Kidney (tissue), 14 donors: Measurements from ENCODE around the gene PABPC1L. TPM values are rescaled to one million over a fixed set of nuclear protein-coding genes. Genes with fewer than 3 reads are reported as not detected.

ENCODE experiments used
- DNase-seq, 5 donors: peaks; one replicate each; pipeline ENCODE4 v3.0.0-alpha.2; 2013 to 2020
- FAIRE-seq: peaks from 2 replicates; lab custom pipeline; 2012; peaks lifted over from hg19 to GRCh38; lab: Jason Lieb, UNC
- H3K27ac ChIP-seq, 2 donors: one replicate each; pipeline ENCODE4 v1.7.0; 2013; ENCODE audit warnings: low read depth in 2 of 2, low read length in 2 of 2, inconsistent platforms in 1 of 2
- H3K27me3 ChIP-seq: one replicate; pipeline ENCODE4 v1.7.1; 2013; ENCODE audit warnings: low read length, inconsistent platforms; ENCODE audit not compliant: control insufficient read depth, insufficient read depth
- H3K36me3 ChIP-seq, 3 donors: one replicate each; pipeline versions ENCODE4 v1.7.0 to v1.7.1; 2013; ENCODE audit warnings: low read length in 3 of 3, control low read depth in 1 of 3, inconsistent platforms in 1 of 3; ENCODE audit not compliant: insufficient read depth in 3 of 3, control insufficient read depth in 2 of 3
- H3K4me1 ChIP-seq, 3 donors: one replicate each; pipeline versions ENCODE4 v1.7.0 to v1.7.1; 2013; ENCODE audit warnings: low read length in 3 of 3, inconsistent platforms in 1 of 3, low read depth in 1 of 3; ENCODE audit not compliant: control insufficient read depth in 2 of 3, insufficient read depth in 2 of 3
- H3K4me3 ChIP-seq, 3 donors: one replicate each; pipeline versions ENCODE4 v1.7.0 to v1.8.1; 2013; ENCODE audit warnings: low read length in 3 of 3, control low read depth in 1 of 3, inconsistent platforms in 1 of 3
- H3K9ac ChIP-seq, 3 donors: one replicate each; pipeline versions ENCODE4 v1.7.0 to v1.7.1; 2013; ENCODE audit warnings: low read length in 3 of 3, control low read depth in 1 of 3, inconsistent platforms in 1 of 3
- H3K9me3 ChIP-seq, 3 donors: one replicate each; pipeline versions ENCODE4 v1.7.0 to v1.7.1; 2013; ENCODE audit warnings: low read length in 3 of 3, control low read depth in 1 of 3, inconsistent platforms in 1 of 3; ENCODE audit not compliant: control insufficient read depth in 2 of 3, insufficient read depth in 1 of 3
- CTCF ChIP-seq: IDR thresholded peaks from 3 replicates; pipeline ENCODE4 v1.5.1; 2012; ENCODE audit warnings: mild to moderate bottlenecking, moderate library complexity, borderline replicate concordance; ENCODE audit not compliant: insufficient read depth; ENCODE audit errors: extremely low read depth
- intact Hi-C: fragments of 100-400 bp; cut with DNase I; formaldehyde crosslinking; loops from one replicate; pipeline ENCODE4 v1.11.1; 2022
- polyA plus RNA-seq: library from polyadenylated mRNA; stranded (reverse); fragments of 350-450 nt; fragmentation: Illumina TruSeq; extraction: RNeasy Lipid Tissue Mini Kit (QIAGEN cat#74804); gene quantifications from one replicate; pipeline ENCODE4 v1.2.3, GENCODE V29; 2014; ENCODE audit warnings: low read depth, low replicate concordance; ENCODE audit not compliant: insufficient read depth
- total RNA-seq: library from RNA; stranded (reverse); fragmentation: NEBNext Ultra II Directional; extraction: Animal tissue kit (Norgen Biotek cat#: 25700); gene quantifications from one replicate; pipeline ENCODE4 v1.2.1, GENCODE V29; 2021
- donor health status: control.
- donor health status: control.
- donor health status: control.
- donor health status: control.
- donor health status: control.
- donor health status: DM: yes; HTN: yes; CAD: no.
- donor health status: Normal renal cell carcinoma (clear cell type).

The PABPC1L gene
- total and polyA plus RNA-seq, 2 donors from 2014 or later, result 24.4 to 48.6 TPM

GRCh38 chr20:44888226-44889103 lies 21.4 kb upstream of the PABPC1L start:
- peak in 1 of 5 donors; percentile 29 for DNase-seq
- Histone ChIP-seq H3K4me1 (peaks cover 0 to 18% (median 10%) of the 10 kb centered on the region in 3 donors), H3K27ac (peak overlapping the region in 1 of 2 donors; percentile 51), H3K36me3 (no peaks in the 10 kb centered on the region), H3K9ac (no peak overlapping the region), H3K4me3 (no peak overlapping the region), H3K9me3 (no peaks in the 10 kb centered on the region), H3K27me3 (no peaks in the 10 kb centered on the region)
- intact Hi-C loops, result no loop called here
- peak; percentile 6 for TF ChIP-seq CTCF
- FAIRE-seq, result no peak

- no peak for FAIRE-seq
These were observed 18.0 kb upstream of the PABPC1L start for GRCh38 chr20:44891826-44892225.

GRCh38 chr20:44894959-44895358 lies 14.9 kb upstream of the PABPC1L start:
- Histone ChIP-seq H3K27ac (no peak overlapping the region), H3K36me3 (peaks cover 0 to 4% (median 0%) of the 10 kb centered on the region in 3 donors), H3K4me3 (no peak overlapping the region), H3K27me3 (no peaks in the 10 kb centered on the region), H3K9ac (no peak overlapping the region), H3K4me1 (peaks cover 0 to 9% (median 0%) of the 10 kb centered on the region in 3 donors), H3K9me3 (no peaks in the 10 kb centered on the region)
- intact Hi-C loops, result no loop called here
- TF ChIP-seq CTCF, result no peak
- DNase-seq (no peak), FAIRE-seq (no peak)

More at GRCh38 chr20:44891826-44892225, 18.0 kb upstream of the PABPC1L start:
- Histone ChIP-seq H3K36me3 (peaks cover 0 to 4% (median 0%) of the 10 kb centered on the region in 3 donors), H3K27me3 (no peaks in the 10 kb centered on the region), H3K9me3 (no peaks in the 10 kb centered on the region), H3K4me3 (no peak overlapping the region), H3K27ac (no peak overlapping the region), H3K9ac (no peak overlapping the region), H3K4me1 (peaks cover 0 to 17% (median 12%) of the 10 kb centered on the region in 3 donors)
- DNase-seq, result no peak
- TF ChIP-seq CTCF, result no peak
- intact Hi-C loops, result no loop called here
